Measurements from ENCODE around the gene EEA1.

Gene EEA1

GRCh38 chr12:92905811-92906554, 23.1 kb downstream of the EEA1 start:
- no peak overlapping the region for H3K9ac ChIP-seq (ENCODE audit: low read length)
- H3K36me3 ChIP-seq (ENCODE audit: control insufficient read depth, insufficient read depth, low read length) = no peaks in the 10 kb centered on the region
- no peak overlapping the region for H3K4me3 ChIP-seq (ENCODE audit: low read length)
- H3K27ac ChIP-seq (ENCODE audit: low read depth, low read length) = no peak overlapping the region
- H3K27me3 ChIP-seq (ENCODE audit: control insufficient read depth, insufficient read depth, low read length) = no peaks in the 10 kb centered on the region
- no peaks in the 10 kb centered on the region for H3K4me1 ChIP-seq (ENCODE audit: control insufficient read depth, insufficient read depth, low read length)

GRCh38 chr12:92905258-92905810, 23.8 kb downstream of the EEA1 start:
- Histone ChIP-seq H3K4me3 (ENCODE audit: low read length) (no peak overlapping the region), H3K4me1 (ENCODE audit: control insufficient read depth, insufficient read depth, low read length) (no peaks in the 10 kb centered on the region)

GRCh38 chr12:92900941-92901340, 28.2 kb downstream of the EEA1 start:
- Histone ChIP-seq H3K9ac (ENCODE audit: low read length) (no peak overlapping the region), H3K27ac (ENCODE audit: low read depth, low read length) (no peak overlapping the region), H3K4me1 (ENCODE audit: control insufficient read depth, insufficient read depth, low read length) (peaks cover 11% of the 10 kb centered on the region), H3K36me3 (ENCODE audit: control insufficient read depth, insufficient read depth, low read length) (no peaks in the 10 kb centered on the region), H3K27me3 (ENCODE audit: control insufficient read depth, insufficient read depth, low read length) (no peaks in the 10 kb centered on the region), H3K4me3 (ENCODE audit: low read length) (no peak overlapping the region)

More at GRCh38 chr12:92905258-92905810, 23.8 kb downstream of the EEA1 start:
- Histone ChIP-seq H3K9ac (ENCODE audit: low read length) (no peak overlapping the region), H3K27ac (ENCODE audit: low read depth, low read length) (no peak overlapping the region), H3K36me3 (ENCODE audit: control insufficient read depth, insufficient read depth, low read length) (no peaks in the 10 kb centered on the region), H3K27me3 (ENCODE audit: control insufficient read depth, insufficient read depth, low read length) (no peaks in the 10 kb centered on the region)

- peak overlapping the region; percentile 77 for H3K27ac ChIP-seq (ENCODE audit: low read depth, low read length)
- H3K36me3 ChIP-seq (ENCODE audit: control insufficient read depth, insufficient read depth, low read length) = no peaks in the 10 kb centered on the region
- H3K4me3 ChIP-seq (ENCODE audit: low read length) = peak overlapping the region; percentile 34
- no peak overlapping the region for H3K9ac ChIP-seq (ENCODE audit: low read length)
- H3K27me3 ChIP-seq (ENCODE audit: control insufficient read depth, insufficient read depth, low read length) = no peaks in the 10 kb centered on the region
- peaks cover 11% of the 10 kb centered on the region for H3K4me1 ChIP-seq (ENCODE audit: control insufficient read depth, insufficient read depth, low read length)
Measured at GRCh38 chr12:92899386-92900001, 29.6 kb downstream of the EEA1 start.

- Histone ChIP-seq H3K36me3 (ENCODE audit: control insufficient read depth, insufficient read depth, low read length) (no peaks in the 10 kb centered on the region), H3K27me3 (ENCODE audit: control insufficient read depth, insufficient read depth, low read length) (no peaks in the 10 kb centered on the region), H3K4me3 (ENCODE audit: low read length) (no peak overlapping the region), H3K27ac (ENCODE audit: low read depth, low read length) (peak overlapping the region; percentile 77), H3K9ac (ENCODE audit: low read length) (no peak overlapping the region), H3K4me1 (ENCODE audit: control insufficient read depth, insufficient read depth, low read length) (peaks cover 11% of the 10 kb centered on the region)
Measured at GRCh38 chr12:92898755-92899154, 30.3 kb downstream of the EEA1 start.

GRCh38 chr12:92897844-92898243, 31.3 kb downstream of the EEA1 start:
- H3K27ac ChIP-seq (ENCODE audit: low read depth, low read length) = no peak overlapping the region
- H3K4me1 ChIP-seq (ENCODE audit: control insufficient read depth, insufficient read depth, low read length) = peaks cover 11% of the 10 kb centered on the region
- no peak overlapping the region for H3K4me3 ChIP-seq (ENCODE audit: low read length)
- H3K27me3 ChIP-seq (ENCODE audit: control insufficient read depth, insufficient read depth, low read length) = no peaks in the 10 kb centered on the region
- H3K36me3 ChIP-seq (ENCODE audit: control insufficient read depth, insufficient read depth, low read length) = no peaks in the 10 kb centered on the region
- H3K9ac ChIP-seq (ENCODE audit: low read length) = no peak overlapping the region

- no peak overlapping the region for H3K27ac ChIP-seq (ENCODE audit: low read depth, low read length)
- no peaks in the 10 kb centered on the region for H3K27me3 ChIP-seq (ENCODE audit: control insufficient read depth, insufficient read depth, low read length)
- no peaks in the 10 kb centered on the region for H3K36me3 ChIP-seq (ENCODE audit: control insufficient read depth, insufficient read depth, low read length)
- no peak overlapping the region for H3K4me3 ChIP-seq (ENCODE audit: low read length)
- H3K4me1 ChIP-seq (ENCODE audit: control insufficient read depth, insufficient read depth, low read length) = peaks cover 3% of the 10 kb centered on the region
- no peak overlapping the region for H3K9ac ChIP-seq (ENCODE audit: low read length)
Measured at GRCh38 chr12:92890601-92891106, 38.4 kb downstream of the EEA1 start.

- Histone ChIP-seq H3K27ac (ENCODE audit: low read depth, low read length) (no peak overlapping the region), H3K4me1 (ENCODE audit: control insufficient read depth, insufficient read depth, low read length) (no peaks in the 10 kb centered on the region), H3K36me3 (ENCODE audit: control insufficient read depth, insufficient read depth, low read length) (no peaks in the 10 kb centered on the region), H3K27me3 (ENCODE audit: control insufficient read depth, insufficient read depth, low read length) (no peaks in the 10 kb centered on the region), H3K4me3 (ENCODE audit: low read length) (no peak overlapping the region), H3K9ac (ENCODE audit: low read length) (no peak overlapping the region)
Measured at GRCh38 chr12:92886131-92886530, 43.0 kb downstream of the EEA1 start.

- H3K27ac ChIP-seq (ENCODE audit: low read depth, low read length) = no peak overlapping the region
- H3K4me1 ChIP-seq (ENCODE audit: control insufficient read depth, insufficient read depth, low read length) = no peaks in the 10 kb centered on the region
- H3K36me3 ChIP-seq (ENCODE audit: control insufficient read depth, insufficient read depth, low read length) = no peaks in the 10 kb centered on the region
- no peak overlapping the region for H3K9ac ChIP-seq (ENCODE audit: low read length)
- no peaks in the 10 kb centered on the region for H3K27me3 ChIP-seq (ENCODE audit: control insufficient read depth, insufficient read depth, low read length)
- no peak overlapping the region for H3K4me3 ChIP-seq (ENCODE audit: low read length)
Measured at GRCh38 chr12:92879698-92880322, 49.3 kb downstream of the EEA1 start.

GRCh38 chr12:92877904-92878303, 51.2 kb downstream of the EEA1 start:
- no peak overlapping the region for H3K9ac ChIP-seq (ENCODE audit: low read length)

GRCh38 chr12:92876496-92876895, 52.6 kb downstream of the EEA1 start:
- H3K4me1 ChIP-seq (ENCODE audit: control insufficient read depth, insufficient read depth, low read length) = no peaks in the 10 kb centered on the region
- no peak overlapping the region for H3K27ac ChIP-seq (ENCODE audit: low read depth, low read length)
- no peak overlapping the region for H3K9ac ChIP-seq (ENCODE audit: low read length)
- no peak overlapping the region for H3K4me3 ChIP-seq (ENCODE audit: low read length)
- H3K27me3 ChIP-seq (ENCODE audit: control insufficient read depth, insufficient read depth, low read length) = no peaks in the 10 kb centered on the region
- no peaks in the 10 kb centered on the region for H3K36me3 ChIP-seq (ENCODE audit: control insufficient read depth, insufficient read depth, low read length)

More at GRCh38 chr12:92877904-92878303, 51.2 kb downstream of the EEA1 start:
- Histone ChIP-seq H3K27me3 (ENCODE audit: control insufficient read depth, insufficient read depth, low read length) (no peaks in the 10 kb centered on the region), H3K27ac (ENCODE audit: low read depth, low read length) (no peak overlapping the region), H3K36me3 (ENCODE audit: control insufficient read depth, insufficient read depth, low read length) (no peaks in the 10 kb centered on the region), H3K4me3 (ENCODE audit: low read length) (no peak overlapping the region), H3K4me1 (ENCODE audit: control insufficient read depth, insufficient read depth, low read length) (no peaks in the 10 kb centered on the region)

- Histone ChIP-seq H3K9ac (ENCODE audit: low read length) (no peak overlapping the region), H3K27me3 (ENCODE audit: control insufficient read depth, insufficient read depth, low read length) (no peaks in the 10 kb centered on the region), H3K4me1 (ENCODE audit: control insufficient read depth, insufficient read depth, low read length) (no peaks in the 10 kb centered on the region), H3K36me3 (ENCODE audit: control insufficient read depth, insufficient read depth, low read length) (no peaks in the 10 kb centered on the region), H3K4me3 (ENCODE audit: low read length) (no peak overlapping the region), H3K27ac (ENCODE audit: low read depth, low read length) (no peak overlapping the region)
Measured at GRCh38 chr12:92871116-92871515, 58.0 kb downstream of the EEA1 start.
